SIG-M5 treated with dmso at 0.1 percent for 504 hours (cell line): Measurements from ENCODE around the gene PPP2R3A.

Experiments
- DNase-seq: peaks from one replicate; lab custom pipeline; 2025; ENCODE audit not compliant: unreplicated experiment; lab: John Stamatoyannopoulos, UW

Gene PPP2R3A

GRCh38 chr3:135966962-135967274 lies 1.4 kb downstream of the PPP2R3A start:
- DNase-seq = no peak

GRCh38 chr3:135967867-135968266 lies 2.3 kb downstream of the PPP2R3A start:
- DNase-seq = no peak

- DNase-seq = peak; percentile 1
Observed at GRCh38 chr3:135970506-135971116, 5.1 kb downstream of the PPP2R3A start.

GRCh38 chr3:135973841-135974240 lies 8.3 kb downstream of the PPP2R3A start:
- DNase-seq = no peak

GRCh38 chr3:135975053-135975452 lies 9.5 kb downstream of the PPP2R3A start:
- no peak for DNase-seq

GRCh38 chr3:135975536-135975935 lies 10.0 kb downstream of the PPP2R3A start:
- DNase-seq = no peak

- DNase-seq = no peak
Observed at GRCh38 chr3:135980343-135980742, 14.8 kb downstream of the PPP2R3A start.

GRCh38 chr3:135981701-135982403 lies 16.3 kb downstream of the PPP2R3A start:
- DNase-seq = no peak

- DNase-seq = no peak
Observed at GRCh38 chr3:135982404-135982761, 16.9 kb downstream of the PPP2R3A start.

- no peak for DNase-seq
Observed at GRCh38 chr3:135982922-135983581, 17.5 kb downstream of the PPP2R3A start.

- DNase-seq = no peak
Observed at GRCh38 chr3:135987661-135988060, 22.1 kb downstream of the PPP2R3A start.

GRCh38 chr3:135989242-135989641 lies 23.7 kb downstream of the PPP2R3A start:
- DNase-seq = no peak

- no peak for DNase-seq
Observed at GRCh38 chr3:135990903-135991302, 25.4 kb downstream of the PPP2R3A start.

GRCh38 chr3:135991621-135992020 lies 26.1 kb downstream of the PPP2R3A start:
- no peak for DNase-seq

- DNase-seq = no peak
Observed at GRCh38 chr3:135992072-135992471, 26.5 kb downstream of the PPP2R3A start.

- DNase-seq = no peak
Observed at GRCh38 chr3:135994708-135995337, 29.3 kb downstream of the PPP2R3A start.

GRCh38 chr3:135995766-135996165 lies 30.2 kb downstream of the PPP2R3A start:
- DNase-seq = no peak

- DNase-seq = no peak
Observed at GRCh38 chr3:135997554-135998320, 32.2 kb downstream of the PPP2R3A start.

GRCh38 chr3:136008221-136008620 lies 42.7 kb downstream of the PPP2R3A start:
- no peak for DNase-seq

- no peak for DNase-seq
Observed at GRCh38 chr3:136008732-136009470, 43.4 kb downstream of the PPP2R3A start.

- no peak for DNase-seq
Observed at GRCh38 chr3:136018876-136019275, 53.3 kb downstream of the PPP2R3A start.
